HG03280 (cell line): ENCODE data around the gene S100A4.

Source experiments
- ATAC-seq: cut with Tn5 transposase; IDR thresholded peaks from one replicate; pipeline ENCODE4 v1.9.1; 2021; ENCODE audit warnings: mild to moderate bottlenecking, moderate library complexity; ENCODE audit not compliant: unreplicated experiment

Gene S100A4

DNA sequence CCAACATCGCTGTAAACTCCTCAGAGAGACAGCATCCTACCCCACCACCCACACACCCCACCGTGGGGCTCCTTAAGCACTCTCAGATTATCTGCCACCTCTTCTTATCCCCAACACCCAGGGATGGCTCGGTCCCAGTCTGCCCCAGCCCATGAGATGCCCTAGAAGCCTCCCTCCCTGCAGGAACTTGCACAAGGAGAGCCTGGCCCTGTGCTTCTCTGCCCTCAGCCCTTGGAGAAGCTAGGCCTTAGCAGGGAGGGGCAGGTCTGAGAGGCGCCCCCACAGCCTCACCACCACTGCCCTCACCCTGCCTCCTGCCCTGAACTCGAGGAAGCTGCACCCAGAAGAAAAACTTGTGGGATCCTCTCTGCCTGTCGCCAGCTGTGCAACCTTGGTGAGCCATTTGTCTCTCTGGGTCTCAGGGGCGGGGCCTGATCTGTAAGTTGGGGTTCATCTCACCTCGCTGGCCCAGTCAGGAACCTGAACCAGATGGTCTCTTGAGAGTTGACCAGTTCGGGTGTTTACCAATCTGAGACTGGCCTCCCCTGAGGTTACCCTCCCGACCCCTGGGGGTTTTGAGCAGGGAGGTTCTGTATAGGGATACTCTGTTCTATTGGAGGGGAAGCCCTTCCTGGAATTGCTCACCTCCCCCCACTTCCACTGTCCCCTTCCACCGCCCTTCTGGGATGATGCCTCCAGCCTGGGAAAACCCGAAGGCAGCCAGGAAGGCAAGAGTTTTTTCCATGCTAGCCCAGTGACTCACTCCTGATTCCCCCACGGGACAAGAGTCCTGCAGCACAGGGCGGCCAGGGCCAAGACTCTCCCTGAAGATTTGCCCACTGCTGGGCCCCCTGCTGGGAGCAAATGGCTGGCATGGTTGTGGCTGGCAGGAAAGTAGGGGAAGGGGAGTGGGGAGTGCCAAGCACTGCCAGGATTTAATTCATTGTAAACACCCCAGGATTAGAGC lies 3.4 kb upstream of the S100A4 start, which contains the start of gene S100A3:
S100A3 (minus strand) TSS at position 537 of the 967 bp plus-strand sequence. CDS start 773 bp downstream, outside the sequence.
- no peak for ATAC-seq

DNA sequence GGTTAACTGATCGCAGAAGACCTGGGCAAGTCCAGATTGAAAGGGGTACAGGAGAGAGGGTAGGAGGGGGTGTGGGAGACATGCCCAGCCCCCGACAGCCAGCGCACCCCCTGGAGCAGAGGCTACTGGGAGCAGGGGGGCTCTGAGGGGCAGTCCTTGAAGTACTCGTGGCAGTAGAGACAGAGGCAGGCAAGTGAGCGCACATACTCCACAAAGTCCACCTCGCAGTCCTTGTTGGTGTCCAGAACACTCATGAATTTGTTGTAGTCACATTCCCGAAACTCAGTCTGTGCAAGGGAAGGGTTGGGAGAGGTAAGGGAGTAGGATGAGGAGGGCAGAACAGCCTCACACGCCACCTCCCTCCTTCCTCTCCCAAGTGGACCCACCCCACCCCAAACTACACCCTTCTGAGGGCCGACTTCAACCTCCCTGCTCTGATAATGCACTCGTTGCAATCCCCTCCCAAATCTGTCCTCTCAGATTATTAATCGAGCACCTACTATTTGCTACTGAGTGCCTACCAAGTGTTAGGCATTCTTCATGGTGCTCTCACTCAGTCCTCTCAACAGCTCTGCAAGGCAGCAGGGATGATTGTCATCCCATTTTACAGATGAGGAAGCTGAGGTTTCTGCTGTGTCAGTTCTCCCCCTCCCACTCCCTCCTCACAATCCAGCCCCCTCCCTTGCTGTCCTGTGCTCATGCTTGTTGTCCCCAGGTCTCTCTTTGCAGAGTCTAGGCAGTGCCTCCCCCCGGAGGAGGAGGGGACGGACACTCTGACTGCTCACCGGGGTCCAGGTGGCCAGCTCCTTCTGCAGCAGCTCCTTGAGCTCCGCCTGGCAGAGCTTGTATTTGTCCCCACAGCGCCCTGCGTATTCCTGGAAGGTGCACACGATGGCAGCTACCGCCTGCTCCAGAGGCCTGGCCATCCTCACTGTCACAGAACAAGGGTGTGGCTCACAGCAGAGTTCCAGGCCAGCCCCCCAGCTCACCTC lies 2.2 kb upstream of the S100A4 start:
- no peak for ATAC-seq

DNA sequence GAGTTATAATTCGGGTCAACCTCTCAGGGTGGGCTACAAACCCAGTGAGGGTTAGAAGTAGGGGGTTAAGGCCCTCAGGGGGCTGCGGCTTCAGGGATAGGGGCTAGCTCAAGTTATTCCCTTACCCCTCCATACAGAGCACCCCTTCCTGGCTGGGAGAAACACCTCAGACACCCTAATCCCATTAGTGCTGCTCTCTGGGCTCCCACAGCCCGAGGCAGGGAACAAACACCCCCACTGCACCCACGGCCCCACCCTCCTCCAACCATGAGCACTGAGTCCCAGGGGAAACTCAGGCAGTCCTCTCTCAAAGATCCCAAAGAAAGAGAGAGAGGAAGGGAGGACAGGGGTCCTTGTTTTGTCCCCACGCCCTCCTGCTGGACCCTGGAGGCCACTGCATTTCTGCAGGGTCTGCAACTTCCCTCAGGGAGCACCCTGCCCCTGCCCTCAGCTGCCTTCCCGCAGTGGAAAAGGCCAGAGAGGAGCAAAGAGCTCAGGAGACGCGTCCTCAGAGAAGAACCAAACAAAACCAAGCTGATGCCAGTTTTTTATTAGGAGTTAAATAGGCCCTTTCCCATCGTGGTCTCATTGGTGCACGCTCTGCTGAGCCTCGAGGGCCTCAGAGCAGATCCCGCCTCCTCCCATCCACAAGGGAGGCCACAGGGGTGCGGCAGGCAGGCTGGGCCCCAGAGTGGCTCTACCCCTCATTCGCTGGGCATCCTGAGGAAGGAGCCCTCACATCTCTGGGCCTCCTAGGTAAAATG lies 1.4 kb upstream of the S100A4 start:
- ATAC-seq: no peak

DNA sequence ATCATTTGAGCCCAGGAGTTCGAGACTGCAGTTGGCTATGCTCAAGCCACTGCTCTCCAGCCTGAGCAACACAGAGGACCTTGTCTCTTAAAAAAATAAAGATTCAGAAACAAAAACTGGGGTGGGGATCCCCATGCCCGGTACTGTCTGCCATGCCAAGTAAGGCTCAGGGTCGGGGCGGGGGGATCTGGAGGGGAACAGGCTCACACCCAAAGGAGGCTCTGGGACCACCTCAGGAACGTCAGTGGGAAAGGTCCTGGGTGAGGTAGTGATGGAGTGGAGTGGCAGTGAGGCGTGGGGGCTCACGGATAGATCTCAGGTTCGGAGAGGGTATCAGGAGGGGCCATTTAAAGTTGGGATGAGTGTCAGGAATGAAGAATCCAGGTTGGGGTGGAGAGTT lies 765 bp upstream of the S100A4 start:
- no peak for ATAC-seq

DNA sequence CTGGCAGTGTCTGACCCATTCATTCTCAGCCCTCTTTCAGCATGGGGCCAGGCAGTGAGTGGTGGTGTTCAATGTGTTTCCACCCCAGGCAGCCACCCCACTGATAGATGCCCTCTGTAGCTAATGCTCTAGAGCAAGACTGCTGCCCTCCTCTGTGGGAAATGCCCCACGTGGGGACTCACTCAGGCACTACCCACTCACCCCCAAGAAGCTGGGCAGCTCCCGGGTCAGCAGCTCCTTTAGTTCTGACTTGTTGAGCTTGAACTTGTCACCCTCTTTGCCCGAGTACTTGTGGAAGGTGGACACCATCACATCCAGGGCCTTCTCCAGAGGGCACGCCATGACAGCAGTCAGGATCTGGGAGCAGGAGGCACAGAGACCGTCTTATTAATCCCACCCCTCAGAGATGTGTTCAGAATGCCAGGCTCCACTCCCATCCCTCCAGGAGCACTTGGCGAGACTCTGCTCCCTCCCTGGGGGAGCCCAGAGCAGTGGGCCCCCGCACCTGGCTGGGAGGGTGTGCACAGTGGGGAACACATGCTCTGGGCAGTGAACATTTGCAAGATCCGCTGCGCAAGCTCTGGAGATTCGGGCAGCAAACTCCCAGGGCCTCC lies 1.0 kb downstream of the S100A4 start:
- no peak for ATAC-seq

DNA sequence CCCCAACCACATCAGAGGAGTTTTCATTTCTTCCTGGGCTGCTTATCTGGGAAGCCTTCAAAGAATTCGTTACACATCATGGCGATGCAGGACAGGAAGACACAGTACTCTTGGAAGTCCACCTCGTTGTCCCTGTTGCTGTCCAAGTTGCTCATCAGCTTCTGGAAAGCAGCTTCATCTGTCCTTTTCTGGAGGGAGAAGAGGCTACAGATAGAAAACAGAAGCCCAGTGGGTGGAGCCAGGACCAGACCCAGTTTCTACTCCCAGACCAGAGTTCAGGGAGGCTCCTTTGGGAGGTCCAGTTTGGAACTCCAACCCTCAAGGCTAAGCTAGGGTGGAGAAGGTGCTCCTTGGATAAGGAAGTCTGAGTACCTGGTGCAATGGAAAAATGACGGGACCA lies 1.9 kb downstream of the S100A4 start:
- ATAC-seq: no peak

DNA sequence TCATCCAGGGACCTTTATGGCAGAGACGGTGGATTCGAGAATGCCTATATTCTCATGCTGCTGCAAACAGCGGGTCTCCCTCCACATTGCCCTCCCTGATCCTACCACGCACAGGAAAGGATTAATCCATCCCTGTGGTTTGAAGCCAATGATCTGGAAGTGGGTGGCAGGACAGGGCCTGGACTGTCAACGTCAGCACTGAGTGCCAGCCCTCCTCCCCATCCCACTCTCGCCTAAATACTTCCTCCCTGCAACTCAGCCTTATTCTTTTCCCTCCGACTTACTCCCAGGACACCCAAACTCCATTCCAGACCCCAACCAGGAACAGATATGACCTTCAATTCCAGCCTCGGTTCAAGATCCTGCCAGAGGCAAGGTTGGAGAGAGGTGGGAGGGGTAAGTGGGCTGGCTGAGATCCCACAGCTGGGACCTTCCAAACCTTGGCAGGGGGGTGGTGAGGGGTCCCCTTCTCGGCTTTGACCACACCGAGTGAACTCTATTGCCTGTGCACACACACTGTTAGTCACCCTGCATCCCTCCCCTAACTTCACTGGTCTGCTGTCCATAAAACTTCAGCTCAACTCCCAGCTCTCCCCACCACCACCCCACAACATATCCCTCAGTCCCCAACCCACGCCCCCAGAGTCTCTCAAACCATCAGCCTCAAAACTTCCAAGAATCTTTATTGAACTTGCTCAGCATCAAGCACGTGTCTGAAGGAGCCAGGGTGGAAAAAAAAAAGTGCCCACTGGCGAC lies 2.5 kb downstream of the S100A4 start:
- no peak for ATAC-seq

DNA sequence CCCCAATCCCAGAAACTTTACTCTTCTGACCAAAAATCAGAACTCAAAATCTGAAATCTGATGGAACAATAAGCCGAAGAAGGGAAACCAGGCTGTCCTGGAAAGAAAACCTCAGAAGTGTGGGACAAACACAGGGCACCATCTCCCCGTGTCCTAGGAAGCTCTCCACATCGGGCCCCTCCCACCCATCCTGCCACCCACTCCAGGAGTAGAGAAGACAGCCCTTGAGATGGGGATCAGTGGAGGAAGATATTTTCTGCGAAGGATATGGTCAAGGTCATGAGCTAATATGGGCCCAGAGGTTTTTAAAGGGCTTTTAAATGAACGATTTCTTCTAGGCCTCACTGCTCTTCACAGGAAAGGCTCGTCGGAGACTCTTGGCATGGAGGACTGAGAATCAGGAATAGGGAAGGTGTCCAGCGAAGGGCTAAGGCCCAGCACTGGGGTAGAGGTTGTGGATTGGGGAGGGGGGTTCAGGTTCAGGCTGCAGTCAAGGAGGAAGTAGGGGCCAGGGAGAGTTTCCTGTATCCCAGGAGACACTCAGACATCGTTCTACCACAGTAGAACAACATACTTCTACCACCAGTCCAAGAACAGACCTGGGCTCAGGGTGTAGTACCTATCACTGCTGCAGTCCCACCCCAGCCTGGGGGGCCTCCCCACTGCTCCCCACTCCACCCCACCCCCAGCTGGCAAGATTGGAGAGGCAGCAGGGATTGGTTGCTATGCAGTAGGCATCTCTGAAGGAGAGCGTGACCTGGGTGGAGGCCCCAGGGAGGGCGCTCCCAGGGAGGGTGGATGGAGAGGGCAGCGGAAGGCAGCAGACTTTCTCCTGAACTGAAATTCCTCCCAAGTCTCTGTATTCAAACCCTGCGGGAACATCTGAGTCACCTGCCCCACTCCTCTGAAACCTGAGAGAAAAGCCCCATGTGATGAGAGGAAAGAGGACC lies 3.7 kb downstream of the S100A4 start:
- ATAC-seq: no peak

DNA sequence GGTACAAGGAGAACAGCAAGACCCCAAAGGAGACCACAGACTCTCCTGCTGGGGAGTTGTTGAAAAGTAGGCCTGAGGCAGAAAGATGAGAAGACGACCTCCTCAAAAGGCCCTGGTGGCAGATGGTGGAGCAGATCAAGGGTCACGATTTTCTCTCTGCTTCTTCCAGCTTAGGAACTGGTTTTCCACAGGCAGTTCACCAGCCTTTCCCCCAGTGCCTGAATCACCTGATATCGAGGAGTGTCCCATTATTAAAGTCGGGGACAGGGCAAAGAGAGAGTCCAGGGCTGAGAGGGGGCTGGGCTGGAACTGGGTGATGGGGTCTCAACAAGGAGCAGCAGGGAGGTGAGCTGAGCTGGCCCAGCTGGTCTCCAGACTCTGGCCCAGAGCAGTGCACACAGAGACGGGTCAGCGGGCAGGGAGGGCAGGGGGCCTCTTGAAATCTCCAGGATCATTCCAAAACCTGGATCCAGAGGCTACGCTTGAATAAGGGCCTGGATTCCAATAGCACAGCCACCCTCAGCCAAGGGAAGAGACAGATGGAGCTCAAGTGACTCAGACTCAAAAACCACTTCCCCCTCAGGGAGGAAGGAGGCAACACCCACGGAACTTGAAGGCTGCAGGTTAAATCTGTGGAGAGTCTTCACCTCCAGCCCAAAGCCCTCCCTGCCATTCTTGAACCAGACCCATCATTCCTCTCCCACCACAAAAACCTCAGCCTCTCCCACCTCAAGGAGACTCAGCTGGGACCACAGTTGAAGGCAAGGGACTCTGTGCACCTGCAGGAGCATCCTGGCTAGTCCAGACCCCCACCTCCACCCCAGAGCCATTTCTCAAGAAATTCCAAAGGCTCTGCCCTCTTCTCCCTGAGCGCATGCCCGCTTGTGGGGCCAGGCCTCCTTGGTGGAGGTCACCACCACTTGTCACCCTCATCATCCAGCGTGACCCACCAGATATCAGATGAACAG lies 4.9 kb downstream of the S100A4 start, which contains the start of gene S100A5:
S100A5 (minus strand) TSS at position 541 of the 968 bp plus-strand sequence. CDS start 743 bp downstream, outside the sequence.
- ATAC-seq: no peak

DNA sequence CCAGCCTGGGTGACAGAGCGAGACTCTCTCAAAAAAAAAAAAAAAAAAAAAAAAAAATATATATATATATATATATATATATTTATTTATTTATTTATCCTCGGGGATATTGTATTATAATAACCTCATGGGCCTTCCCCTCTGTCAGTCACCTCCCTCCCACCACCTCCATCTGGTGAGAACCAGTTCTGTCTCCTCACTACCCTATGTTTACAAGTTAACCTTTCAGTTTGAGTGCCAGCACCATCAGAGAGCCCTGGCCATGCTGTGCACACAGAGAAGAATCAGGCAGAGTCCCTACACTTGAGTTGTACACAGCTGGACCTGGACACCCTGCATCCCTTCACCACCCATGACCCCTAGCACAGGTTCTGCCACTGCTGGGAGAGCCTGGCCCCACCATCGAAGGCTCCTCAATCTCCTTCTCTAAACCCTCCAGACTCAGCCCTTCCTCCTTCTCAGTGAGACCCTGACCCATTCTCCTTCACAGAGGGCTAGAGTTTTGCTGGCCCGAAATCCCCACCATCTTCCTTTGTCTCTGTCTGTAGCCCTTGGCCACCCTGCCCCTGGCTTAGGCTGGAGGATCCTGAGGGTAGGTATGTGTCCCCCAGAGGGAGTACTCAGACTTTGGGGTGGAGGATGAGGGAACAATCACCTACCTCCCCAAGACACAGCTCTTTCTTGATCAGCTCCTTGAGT lies 6.1 kb downstream of the S100A4 start:
- ATAC-seq: no peak

DNA sequence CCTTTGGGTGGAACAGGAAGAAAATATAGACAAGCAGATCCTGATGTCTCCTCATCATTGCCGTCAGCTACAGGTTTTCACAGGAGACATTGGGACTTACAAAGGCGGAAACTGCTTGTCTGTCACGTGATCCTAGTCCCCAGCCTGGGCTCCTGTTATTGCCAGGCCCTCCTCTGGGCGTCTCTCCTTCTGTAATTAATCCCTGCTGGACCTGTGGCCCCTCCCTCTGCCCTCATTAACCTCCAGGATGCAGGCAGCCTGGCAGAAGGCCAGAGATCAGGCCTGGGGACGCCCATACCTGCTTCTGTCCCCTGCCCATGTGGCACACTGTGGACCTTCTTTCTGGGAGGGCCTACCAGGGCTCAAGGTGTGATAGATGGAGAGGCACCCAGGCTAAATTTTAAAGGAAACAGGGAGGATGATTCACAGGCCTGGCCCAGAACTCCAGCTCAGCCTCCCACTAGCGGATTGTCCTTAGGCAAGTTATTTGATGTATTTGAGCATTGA lies 7.2 kb downstream of the S100A4 start:
- no peak for ATAC-seq

DNA sequence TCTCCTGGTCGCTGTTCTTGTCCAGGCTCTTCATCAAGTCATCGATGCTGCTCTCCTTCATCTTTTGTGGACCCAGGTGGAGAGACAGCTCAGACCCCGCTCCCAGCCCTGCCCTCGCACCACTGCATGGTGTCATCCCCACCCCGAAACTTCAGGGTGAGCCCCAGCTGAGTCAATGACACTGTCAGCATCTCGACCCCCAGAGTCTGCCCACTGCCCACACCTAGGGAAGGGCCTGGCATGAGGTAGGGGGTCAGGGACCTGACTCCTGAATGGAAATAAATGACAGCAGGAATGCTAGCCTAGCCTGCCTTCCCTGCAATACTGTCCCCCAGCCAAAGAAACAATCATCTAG lies 8.3 kb downstream of the S100A4 start:
- ATAC-seq: no peak

DNA sequence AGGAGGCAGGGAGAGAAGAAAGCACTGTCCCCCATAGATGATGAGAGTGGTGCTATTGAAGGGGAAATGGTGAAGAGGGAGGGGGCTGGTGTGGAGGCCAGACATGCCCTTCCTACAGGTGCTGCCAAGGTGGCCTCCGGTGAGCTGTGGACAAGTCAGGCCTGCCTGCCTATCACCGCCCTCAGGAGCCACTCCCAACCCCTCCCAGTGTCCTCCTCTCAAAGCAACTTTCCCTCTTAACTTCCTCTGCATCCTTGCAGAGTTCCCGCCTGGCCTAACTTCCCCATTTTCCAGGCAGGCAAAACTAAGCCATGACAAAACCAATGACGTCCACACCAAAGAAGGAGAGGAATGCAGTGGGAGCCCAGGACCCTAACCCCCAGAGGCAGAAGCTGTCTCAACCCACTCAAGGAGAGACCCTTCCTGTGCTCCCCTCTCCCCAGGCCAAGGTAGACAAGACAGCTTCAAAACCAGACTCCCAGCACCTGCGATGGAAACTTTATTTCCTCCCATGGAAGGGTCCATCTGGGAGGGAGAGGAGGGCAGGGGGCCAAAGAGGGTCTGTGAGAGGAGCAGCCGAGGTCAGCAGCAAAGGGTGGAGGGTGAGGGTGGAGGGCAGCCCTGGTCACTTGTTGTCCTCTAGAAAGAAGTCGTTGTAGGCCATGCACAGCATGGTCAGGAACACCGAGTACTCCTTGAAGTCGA lies 8.8 kb downstream of the S100A4 start:
- ATAC-seq: no peak

DNA sequence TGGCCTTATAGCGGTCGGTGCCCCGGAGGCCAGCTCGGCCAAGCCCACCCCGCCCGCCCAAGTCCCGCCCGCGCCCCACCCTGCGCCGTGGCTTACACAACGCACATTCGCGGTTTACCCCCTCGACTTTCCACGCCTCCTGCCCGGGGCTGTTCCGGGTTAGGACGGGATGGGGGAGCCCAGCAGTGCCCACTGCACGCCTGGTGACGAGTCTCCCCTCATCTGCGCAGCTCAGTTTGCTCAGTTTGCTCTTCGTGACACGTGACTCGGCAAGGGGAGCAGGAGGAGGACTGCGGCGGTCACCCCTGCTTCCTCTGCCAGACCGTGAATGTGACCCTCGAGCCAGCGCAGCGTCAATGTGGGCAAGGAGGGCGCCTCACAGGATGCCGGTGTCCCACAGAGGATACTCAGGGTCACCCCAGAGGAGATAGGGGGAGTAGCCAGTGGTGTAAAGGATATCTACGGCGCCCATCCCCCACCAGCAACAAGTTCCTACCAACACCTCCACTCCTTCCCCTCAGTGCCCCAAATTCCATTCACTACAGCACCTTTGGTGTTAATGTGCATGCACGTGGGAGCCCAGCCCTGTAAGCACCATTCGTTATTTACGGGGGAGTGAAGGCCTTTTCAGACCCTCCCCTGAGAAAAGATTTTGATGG lies 9.5 kb downstream of the S100A4 start:
- no peak for ATAC-seq
